ENCODE results near the gene CDH23. TPM values are rescaled to one million over a fixed set of nuclear protein-coding genes. Genes with fewer than 3 reads are reported as not detected.

The CDH23 gene
- total and polyA plus RNA-seq, 2 of the 8 experiments (the other 6 are each of a cell fraction or from before 2014, with no cell fraction given), result 1.9 to 4.9 TPM

GRCh38 chr10:71512761-71513539 lies 116.2 kb downstream of the CDH23 start:
- Histone ChIP-seq H3K79me2 (ENCODE audit: control insufficient read depth in 1 of 2, insufficient read depth in 2 of 2, low read length in 2 of 2) (no peaks in the 10 kb centered on the region), H3K9me3 (ENCODE audit: insufficient read depth in 2 of 2, low read depth in 1 of 2, low read length in 1 of 2) (no peaks in the 10 kb centered on the region), H4K91ac (replicated peaks; ENCODE audit: insufficient read length, low read length) (no peak overlapping the region), H2BK120ac (replicated peaks; ENCODE audit: low read depth, low read length) (no peak overlapping the region), H3K4me3 (ENCODE audit: extremely low read depth in 1 of 4, insufficient read depth in 2 of 4, low read depth in 3 of 4, low read length in 4 of 4) (no peak overlapping the region), H2BK15ac (ENCODE audit: low read length) (no peak overlapping the region), H3K4me1 (replicated peaks in 1 of 4; ENCODE audit: control insufficient read depth in 3 of 4, insufficient read depth in 4 of 4, low read length in 3 of 4) (peaks cover 0 to 5% (median 0%) of the 10 kb centered on the region in 4 experiments; a peak in 1 of 7 replicates), H4K8ac (ENCODE audit: extremely low read depth, insufficient read depth, low read length) (no peak overlapping the region; the same call in 1 of the 2 replicates), H3K79me1 (ENCODE audit: low read depth, low read length) (no peaks in the 10 kb centered on the region), H3K14ac (ENCODE audit: insufficient read length) (no peak overlapping the region), H2BK5ac (ENCODE audit: low read depth, low read length) (no peak overlapping the region), H3K36me3 (ENCODE audit: control insufficient read depth in 2 of 4, insufficient read depth in 4 of 4, low read length in 3 of 4) (no peaks in the 10 kb centered on the region), H2BK20ac (ENCODE audit: low read length) (no peak overlapping the region), H3K27ac (ENCODE audit: low read depth, low read length) (no peak overlapping the region), H4K5ac (ENCODE audit: insufficient read length, low read depth, low read length) (no peak overlapping the region), H3K23me2 (ENCODE audit: low read depth, low read length) (no peaks in the 10 kb centered on the region; the same call in 1 of the 2 replicates), H2BK12ac (ENCODE audit: low read depth, low read length) (no peak overlapping the region), H3K27me3 (replicated peaks in 1 of 4; ENCODE audit: control insufficient read depth in 3 of 4, extremely low read depth in 1 of 4, insufficient read depth in 3 of 4, low read length in 3 of 4) (no peaks in the 10 kb centered on the region), H4K20me1 (replicated peaks in 1 of 2; ENCODE audit: control insufficient read depth in 1 of 2, insufficient read depth in 2 of 2, low read length in 2 of 2) (no peaks in the 10 kb centered on the region), H3K9ac (replicated peaks in 1 of 4; ENCODE audit: extremely low read depth in 1 of 4, low read depth in 3 of 4, low read length in 3 of 4) (no peak overlapping the region), H3K56ac (replicated peaks; ENCODE audit: insufficient read length, low read depth, low read length) (no peak overlapping the region), H3K23ac (ENCODE audit: insufficient read length) (no peak overlapping the region), H2AFZ (ENCODE audit: low read length) (no peak overlapping the region), H3K4ac (replicated peaks; ENCODE audit: insufficient read length, low read depth, low read length) (peak overlapping the region; percentile 21), H3K18ac (ENCODE audit: extremely low read depth, low read length) (no peak overlapping the region; the same call in 1 of the 2 replicates), H2AK5ac (ENCODE audit: low read depth, low read length) (no peak overlapping the region), H3K4me2 (ENCODE audit: insufficient read depth in 1 of 2, low read depth in 2 of 2, low read length in 2 of 2) (no peak overlapping the region)
- FAIRE-seq (no peak), DNase-seq (ENCODE audit: low read depth in 1 of 2, low spot score in 2 of 2) (no peak)
- ChIA-PET CTCF (ENCODE audit: partially characterized antibody) (interaction anchor here (0.8 to 4.5 kb wide), 15 partner anchors 10 to 195 kb away, joined by 3 to 31 read pairs (median 4); no protein-coding TSS in a partner anchor), POLR2A (ENCODE audit: partially characterized antibody) (interaction anchor here (1.4 kb wide), 1 partner anchor 11 kb away, joined by 4 read pairs; no protein-coding TSS in a partner anchor)
- TF ChIP-seq POLR2A (IDR thresholded peaks at IDR 0.05; ENCODE audit: control extremely low read depth in 1 of 2, low read depth in 2 of 2, low read length in 2 of 2) (no peak), GABPA (IDR thresholded peaks at IDR 0.05; ENCODE audit: borderline replicate concordance, insufficient read depth, low read length) (no peak), RBBP5 (IDR thresholded peaks at IDR 0.05; ENCODE audit: borderline replicate concordance, low read depth, low read length) (no peak), EP300 (IDR thresholded peaks at IDR 0.05; ENCODE audit: borderline replicate concordance in 1 of 2, low read depth in 2 of 2, low read length in 2 of 2) (no peak), RXRA (IDR thresholded peaks at IDR 0.05; ENCODE audit: insufficient read depth, low read depth, low read length) (no peak)
- 91% methylated on average over 5 of the region's 5 CpGs; no CpG with 5 or more reads in 1 of the 2 experiments for WGBS, 2 experiments (ENCODE audit: extremely low coverage in 1 of 2, insufficient coverage in 1 of 2, insufficient read length in 1 of 2, insufficient replicate concordance in 2 of 2, low coverage in 1 of 2, low lambda C conversion rate in 2 of 2, missing lambda C conversion rate in 1 of 2)
